Loucy (cell line): ENCODE data around the gene IL18BP.

Source experiments
- EZH2phosphoT487 ChIP-seq: fragments of 200-600 bp; IDR thresholded peaks from 2 replicates; pipeline ENCODE4 v1.6.1; 2018; ENCODE audit warnings: antibody characterized with exemption, mild to moderate bottlenecking, moderate library complexity, borderline replicate concordance
- TF ChIP-seq, protein P1 (sequence below): fragments of 200-600 bp; sonication (generic); conservative IDR thresholded peaks from 2 replicates; pipeline ENCODE4 v1.5.1; 2014; ENCODE audit warnings: mild to moderate bottlenecking, antibody characterized with exemption, low read length

DNA sequence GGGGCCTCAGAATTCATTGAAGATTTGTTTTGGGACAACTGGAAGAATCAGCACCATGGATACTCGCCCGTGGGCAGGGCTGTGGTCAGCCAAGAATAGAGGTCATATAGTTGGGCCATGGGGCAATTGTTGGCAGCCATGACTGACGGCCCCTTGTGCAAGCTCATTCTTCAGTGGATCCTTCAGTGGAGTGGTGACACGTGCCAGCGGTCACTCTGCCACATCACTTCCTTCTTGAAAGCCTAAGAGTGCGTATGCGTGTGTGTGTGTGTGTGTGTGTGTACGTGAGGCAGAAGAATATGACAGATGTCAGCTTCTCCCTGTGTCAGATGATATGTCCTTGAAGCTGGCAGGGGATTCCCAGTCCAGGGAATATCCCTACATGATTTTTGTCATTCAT is 1.8 kb upstream of the IL18BP start:
- TF ChIP-seq, protein P1, sequence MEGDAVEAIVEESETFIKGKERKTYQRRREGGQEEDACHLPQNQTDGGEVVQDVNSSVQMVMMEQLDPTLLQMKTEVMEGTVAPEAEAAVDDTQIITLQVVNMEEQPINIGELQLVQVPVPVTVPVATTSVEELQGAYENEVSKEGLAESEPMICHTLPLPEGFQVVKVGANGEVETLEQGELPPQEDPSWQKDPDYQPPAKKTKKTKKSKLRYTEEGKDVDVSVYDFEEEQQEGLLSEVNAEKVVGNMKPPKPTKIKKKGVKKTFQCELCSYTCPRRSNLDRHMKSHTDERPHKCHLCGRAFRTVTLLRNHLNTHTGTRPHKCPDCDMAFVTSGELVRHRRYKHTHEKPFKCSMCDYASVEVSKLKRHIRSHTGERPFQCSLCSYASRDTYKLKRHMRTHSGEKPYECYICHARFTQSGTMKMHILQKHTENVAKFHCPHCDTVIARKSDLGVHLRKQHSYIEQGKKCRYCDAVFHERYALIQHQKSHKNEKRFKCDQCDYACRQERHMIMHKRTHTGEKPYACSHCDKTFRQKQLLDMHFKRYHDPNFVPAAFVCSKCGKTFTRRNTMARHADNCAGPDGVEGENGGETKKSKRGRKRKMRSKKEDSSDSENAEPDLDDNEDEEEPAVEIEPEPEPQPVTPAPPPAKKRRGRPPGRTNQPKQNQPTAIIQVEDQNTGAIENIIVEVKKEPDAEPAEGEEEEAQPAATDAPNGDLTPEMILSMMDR: no peak
- TF ChIP-seq EZH2phosphoT487: no peak
